ENCODE measurements around the gene FHL2.

DNA sequence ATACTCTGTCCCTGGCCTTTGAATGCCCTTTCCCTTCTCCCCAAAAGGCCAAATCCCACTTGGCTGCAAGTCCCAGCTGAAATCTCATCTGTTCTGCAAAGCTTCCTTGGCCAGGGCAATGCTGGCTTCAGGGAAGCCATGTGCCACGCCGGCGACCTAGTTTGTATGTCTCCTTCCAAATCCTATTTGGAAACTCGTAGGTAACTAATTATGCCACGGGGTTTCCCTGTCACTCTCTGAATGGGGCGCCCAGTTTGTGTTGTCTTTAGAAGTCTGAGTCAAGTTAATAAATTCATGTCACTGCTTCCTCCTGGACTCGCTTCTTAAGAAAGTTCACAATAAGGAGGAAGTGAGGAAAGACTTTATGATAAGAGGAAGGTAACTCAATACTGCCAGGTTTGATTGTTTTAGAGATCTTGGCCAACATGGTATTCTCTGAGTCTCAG lies 19.1 kb downstream of the FHL2 start:
- no peak for TF ChIP-seq EP300 (IDR thresholded peaks at IDR 0.05)
- TF ChIP-seq, protein P1, sequence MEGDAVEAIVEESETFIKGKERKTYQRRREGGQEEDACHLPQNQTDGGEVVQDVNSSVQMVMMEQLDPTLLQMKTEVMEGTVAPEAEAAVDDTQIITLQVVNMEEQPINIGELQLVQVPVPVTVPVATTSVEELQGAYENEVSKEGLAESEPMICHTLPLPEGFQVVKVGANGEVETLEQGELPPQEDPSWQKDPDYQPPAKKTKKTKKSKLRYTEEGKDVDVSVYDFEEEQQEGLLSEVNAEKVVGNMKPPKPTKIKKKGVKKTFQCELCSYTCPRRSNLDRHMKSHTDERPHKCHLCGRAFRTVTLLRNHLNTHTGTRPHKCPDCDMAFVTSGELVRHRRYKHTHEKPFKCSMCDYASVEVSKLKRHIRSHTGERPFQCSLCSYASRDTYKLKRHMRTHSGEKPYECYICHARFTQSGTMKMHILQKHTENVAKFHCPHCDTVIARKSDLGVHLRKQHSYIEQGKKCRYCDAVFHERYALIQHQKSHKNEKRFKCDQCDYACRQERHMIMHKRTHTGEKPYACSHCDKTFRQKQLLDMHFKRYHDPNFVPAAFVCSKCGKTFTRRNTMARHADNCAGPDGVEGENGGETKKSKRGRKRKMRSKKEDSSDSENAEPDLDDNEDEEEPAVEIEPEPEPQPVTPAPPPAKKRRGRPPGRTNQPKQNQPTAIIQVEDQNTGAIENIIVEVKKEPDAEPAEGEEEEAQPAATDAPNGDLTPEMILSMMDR (IDR thresholded peaks at IDR 0.05): no peak
- no peak for TF ChIP-seq POLR2AphosphoS5 (IDR thresholded peaks at IDR 0.05)
- no peak for TF ChIP-seq POLR2A (IDR thresholded peaks at IDR 0.05)

All from upper lobe of left lung (tissue), 4 donors.